Fibroblast of mammary gland (primary cell): Measurements from ENCODE around the gene SLC22A23.
A peak's percentile ranks its signal among the peaks of the same experiment; 100 is the strongest.
"Not testable (repeated sequence)": the region's sequence is repeated elsewhere in the genome, so short reads cannot be mapped to it uniquely, and the experiment has no call there.

Experiments
- DNase-seq: peaks from one replicate; pipeline ENCODE4 v3.0.0-alpha.2; 2010; ENCODE audit warnings: low read depth
- H3K4me3 ChIP-seq: 2 replicates; pipeline ENCODE4 v1.5.1; 2011; ENCODE audit warnings: low read depth, mild to moderate bottlenecking, low read length, moderate library complexity; ENCODE audit not compliant: control insufficient read depth
- CTCF ChIP-seq: conservative IDR thresholded peaks from 2 replicates; pipeline ENCODE4 v1.5.1; 2011; ENCODE audit warnings: low read depth, low read length, inconsistent platforms; ENCODE audit not compliant: control insufficient read depth, insufficient read depth

SLC22A23 gene

GRCh38 chr6:3252369-3252768 lies 204.5 kb downstream of the SLC22A23 start:
- peak; percentile 17 for DNase-seq
- TF ChIP-seq CTCF: no peak
- H3K4me3 ChIP-seq: no peak overlapping the region

DNA sequence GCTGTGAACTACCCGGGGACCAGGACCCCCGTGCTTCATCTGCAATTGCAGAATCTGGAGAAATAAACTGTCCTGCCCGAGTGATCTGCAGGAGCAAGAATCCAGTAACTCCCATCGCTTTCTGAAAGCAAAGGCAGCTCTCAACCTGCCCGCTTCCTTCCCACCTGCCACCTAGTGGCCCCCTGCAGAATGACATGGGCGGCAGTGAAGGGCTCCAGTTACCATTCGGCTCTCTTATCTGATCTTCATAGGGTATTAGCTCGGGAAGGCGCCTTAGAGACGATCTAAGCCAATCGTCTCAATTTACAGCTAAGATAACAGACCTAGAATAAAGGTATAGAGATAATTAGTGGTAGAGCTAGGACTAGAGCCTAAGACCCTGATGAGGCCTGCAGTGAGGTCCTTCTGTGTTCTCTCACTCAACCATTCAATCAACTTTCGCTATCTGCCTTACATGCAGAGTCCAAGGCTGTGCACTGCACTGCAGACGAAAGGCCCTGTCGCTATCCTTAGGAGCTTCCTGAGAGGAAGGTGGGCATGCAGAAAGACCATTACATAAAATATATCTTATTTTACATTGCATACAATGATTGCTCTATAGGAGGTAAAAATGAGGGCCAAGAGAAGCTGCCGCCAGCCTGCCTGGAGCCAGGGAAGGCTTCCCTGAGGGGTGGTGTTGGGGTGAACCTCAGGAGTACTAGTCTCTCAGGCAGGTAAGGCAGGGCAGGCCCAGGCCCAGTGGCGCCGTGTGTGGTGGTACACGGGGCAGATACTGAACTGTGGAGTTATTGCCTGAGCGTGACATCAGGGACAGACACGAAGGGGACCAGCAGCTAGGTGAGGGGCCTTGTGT lies 205.2 kb downstream of the SLC22A23 start:
- peak; percentile 77 for DNase-seq
- H3K4me3 ChIP-seq: no peak overlapping the region
- peak; percentile 99 for TF ChIP-seq CTCF

- no peak for TF ChIP-seq CTCF
- DNase-seq: no peak
- H3K4me3 ChIP-seq: no peak overlapping the region
These were observed 206.6 kb downstream of the SLC22A23 start for GRCh38 chr6:3250231-3250675.

DNA sequence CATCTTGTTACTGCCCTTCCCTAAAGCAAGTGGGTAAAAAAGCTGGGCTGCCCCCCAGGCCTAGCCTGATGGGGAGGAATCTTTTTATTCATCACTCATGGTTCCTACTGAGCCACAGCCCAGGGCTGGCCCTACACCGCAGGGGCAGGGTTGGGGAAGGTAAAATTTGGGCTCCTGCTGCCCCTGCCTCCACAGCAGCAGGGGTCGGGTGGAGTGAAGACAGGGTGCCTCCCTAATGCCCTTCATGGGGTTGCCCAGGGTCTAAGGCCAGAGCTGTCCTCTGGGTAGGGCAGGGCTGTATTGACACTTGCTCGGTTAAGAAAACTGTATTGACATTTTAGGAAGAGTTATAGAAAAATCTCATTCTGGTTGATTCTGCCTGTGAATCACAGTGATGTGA lies 207.0 kb downstream of the SLC22A23 start:
- no peak for TF ChIP-seq CTCF
- no peak for DNase-seq
- no peak overlapping the region for H3K4me3 ChIP-seq

DNA sequence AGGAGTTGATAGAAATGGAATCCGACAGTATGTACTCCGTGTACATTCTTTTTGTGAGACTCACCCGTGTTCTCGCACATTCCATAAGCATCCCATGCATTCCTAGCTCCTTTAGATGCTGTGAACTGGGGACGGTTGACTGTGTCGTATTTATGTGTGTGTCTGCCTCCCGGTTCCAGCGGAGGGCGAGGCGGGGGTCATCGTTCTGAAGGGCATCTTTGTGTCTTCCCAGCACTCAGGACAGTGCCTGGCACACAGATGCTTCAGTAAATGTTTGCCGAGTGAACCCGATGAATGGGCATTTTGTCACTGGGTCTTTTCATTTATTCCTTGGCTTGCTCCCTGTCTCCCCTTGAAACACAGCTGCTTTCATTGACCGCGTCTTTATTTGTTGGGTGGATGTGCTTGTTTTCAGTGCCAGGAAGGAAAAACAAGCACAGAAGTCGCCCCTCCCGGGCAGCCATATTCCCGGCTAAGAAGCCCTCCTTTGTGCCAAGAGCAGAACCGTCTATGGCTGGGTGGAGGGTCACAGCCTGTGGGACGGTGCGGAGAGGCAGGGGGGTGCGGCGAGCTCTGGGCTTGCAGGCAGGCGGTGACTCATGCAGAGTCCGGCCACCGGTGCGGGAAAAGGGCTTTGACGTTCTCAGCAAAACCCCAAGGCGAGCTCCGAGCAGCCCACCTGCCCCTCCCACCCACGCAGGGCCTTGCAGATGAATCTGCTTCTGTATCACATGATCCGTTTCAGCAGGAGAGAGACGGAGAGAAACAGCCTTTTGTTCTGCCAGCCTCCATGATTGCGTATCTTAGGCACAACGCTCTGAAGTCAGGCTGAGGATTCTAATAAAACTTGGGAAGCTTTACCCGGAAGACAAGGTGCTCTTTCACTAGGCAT lies 209.3 kb downstream of the SLC22A23 start:
- TF ChIP-seq CTCF: no peak
- peak overlapping the region; percentile 42 for H3K4me3 ChIP-seq
- DNase-seq: peak; percentile 82

DNA sequence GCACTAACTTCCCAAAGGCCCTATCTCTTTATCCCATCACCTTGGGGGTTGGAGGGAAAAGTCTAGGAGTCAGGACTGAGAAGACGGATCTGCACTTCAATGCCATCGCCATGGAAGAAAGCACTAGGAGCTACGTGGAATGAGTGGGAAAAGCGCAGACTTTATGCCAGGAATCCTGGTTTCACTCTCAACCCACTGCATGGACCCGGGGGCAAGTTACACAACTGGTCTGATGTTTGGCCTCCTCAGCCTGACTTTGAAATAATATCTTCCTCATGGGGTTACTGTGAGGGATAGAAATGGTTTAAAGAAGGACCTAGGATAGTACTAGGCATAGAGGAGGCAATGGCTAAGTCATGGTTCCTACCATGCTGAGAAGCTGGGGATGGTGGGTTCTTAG lies 211.6 kb downstream of the SLC22A23 start:
- H3K4me3 ChIP-seq: no peak overlapping the region

DNA sequence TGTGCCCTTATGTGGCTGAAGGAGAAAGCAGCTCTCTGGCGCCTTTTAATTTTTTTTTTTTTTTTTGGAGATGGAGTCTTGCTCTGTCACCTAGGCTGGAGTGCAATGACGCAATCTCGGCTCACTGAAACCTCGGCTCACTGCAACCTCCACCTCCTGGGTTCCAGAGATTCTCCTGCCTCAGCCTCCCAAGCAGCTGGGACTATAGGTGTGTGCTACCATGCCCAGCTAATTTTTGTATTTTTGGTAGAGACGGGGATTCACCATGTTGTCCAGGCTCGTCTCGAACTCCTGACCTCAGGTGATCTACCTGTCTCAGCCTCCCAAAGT lies 212.1 kb downstream of the SLC22A23 start:
- not testable (repeated sequence) for DNase-seq, H3K4me3 ChIP-seq

More for the DNA sequence above, 211.6 kb downstream of the SLC22A23 start:
- no peak for TF ChIP-seq CTCF
- no peak for DNase-seq
